ENCODE measurements around the gene UBAC2.
"Not testable (repeated sequence)": the region's sequence is repeated elsewhere in the genome, so short reads cannot be mapped to it uniquely, and the experiment has no call there.

Gene UBAC2

GRCh38 chr13:99225078-99225477 lies 24.4 kb downstream of the UBAC2 start:
- DNase-seq (ENCODE audit: low read depth): no peak
- no peak overlapping the region for H3K4me3 ChIP-seq (ENCODE audit: control insufficient read depth, low read depth, low read length)
- no peak for TF ChIP-seq CTCF (IDR thresholded peaks at IDR 0.05; ENCODE audit: control insufficient read depth, insufficient read depth, low read depth, low read length, missing control alignments)

- no peak for TF ChIP-seq CTCF (IDR thresholded peaks at IDR 0.05; ENCODE audit: control insufficient read depth, insufficient read depth, low read depth, low read length, missing control alignments)
- DNase-seq (ENCODE audit: low read depth): no peak
These were observed 25.9 kb downstream of the UBAC2 start for GRCh38 chr13:99226513-99226912.

GRCh38 chr13:99227331-99227900 lies 26.8 kb downstream of the UBAC2 start:
- H3K4me3 ChIP-seq (ENCODE audit: control insufficient read depth, low read depth, low read length): no peak overlapping the region
- no peak for TF ChIP-seq CTCF (IDR thresholded peaks at IDR 0.05; ENCODE audit: control insufficient read depth, insufficient read depth, low read depth, low read length, missing control alignments)
- DNase-seq (ENCODE audit: low read depth): no peak

More at GRCh38 chr13:99226513-99226912, 25.9 kb downstream of the UBAC2 start:
- H3K4me3 ChIP-seq (ENCODE audit: control insufficient read depth, low read depth, low read length): no peak overlapping the region

- DNase-seq (ENCODE audit: low read depth): no peak
- H3K4me3 ChIP-seq (ENCODE audit: control insufficient read depth, low read depth, low read length): no peak overlapping the region
- no peak for TF ChIP-seq CTCF (IDR thresholded peaks at IDR 0.05; ENCODE audit: control insufficient read depth, insufficient read depth, low read depth, low read length, missing control alignments)
These were observed 27.4 kb downstream of the UBAC2 start for GRCh38 chr13:99227909-99228688.

- DNase-seq (ENCODE audit: low read depth): peak; percentile 67
These were observed 28.4 kb downstream of the UBAC2 start for GRCh38 chr13:99228737-99229691.

GRCh38 chr13:99230588-99230987 lies 29.9 kb downstream of the UBAC2 start:
- H3K4me3 ChIP-seq (ENCODE audit: control insufficient read depth, low read depth, low read length); DNase-seq (ENCODE audit: low read depth): not testable (repeated sequence)

More at GRCh38 chr13:99228737-99229691, 28.4 kb downstream of the UBAC2 start:
- no peak for TF ChIP-seq CTCF (IDR thresholded peaks at IDR 0.05; ENCODE audit: control insufficient read depth, insufficient read depth, low read depth, low read length, missing control alignments)
- H3K4me3 ChIP-seq (ENCODE audit: control insufficient read depth, low read depth, low read length): no peak overlapping the region

All from AG09309 (cell line).